MM.1S (cell line): ENCODE results near the gene EFEMP2.

Source experiments
- CTCF ChIP-seq: fragments of 300-600 bp; sonication (generic); IDR thresholded peaks from 2 replicates; pipeline ENCODE4 v1.5.1; 2016; ENCODE audit warnings: antibody characterized with exemption, low read length, mixed read lengths
- EZH2 ChIP-seq: fragments of 300-600 bp; sonication (generic); optimal IDR thresholded peaks from 2 replicates; pipeline ENCODE3; 2017; ENCODE audit warnings: low read depth, mild to moderate bottlenecking, antibody characterized with exemption, low read length, mixed read lengths

DNA sequence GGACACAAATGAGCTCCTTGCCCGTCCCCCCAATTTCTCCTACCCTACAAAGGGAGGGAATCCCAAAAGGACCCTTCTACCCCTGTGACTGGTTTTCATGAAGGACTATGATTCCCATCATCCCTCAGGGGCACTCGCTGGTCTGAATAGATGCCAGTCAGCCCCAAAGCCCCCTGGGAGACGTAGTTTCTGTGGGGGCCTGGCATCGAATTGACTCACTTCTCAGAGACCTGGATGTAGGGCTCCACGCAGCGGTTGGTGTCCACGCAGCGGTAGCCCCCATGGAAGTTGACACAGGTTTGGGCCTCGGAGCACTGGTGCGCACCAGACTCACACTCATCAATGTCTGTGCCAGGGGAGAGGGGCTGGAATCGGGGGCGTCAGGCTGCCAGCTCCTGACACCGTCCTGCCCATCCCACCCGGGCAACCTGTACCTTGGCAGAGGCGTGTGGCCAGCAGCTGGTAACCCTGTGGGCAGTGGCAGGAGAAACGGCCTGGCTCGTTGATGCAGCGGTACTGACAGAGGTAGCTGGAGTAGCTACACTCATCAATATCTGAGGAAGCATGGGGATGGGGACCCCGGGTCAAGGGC is 4.4 kb downstream of the EFEMP2 start:
- TF ChIP-seq CTCF (no peak), EZH2 (no peak)
